ENCODE data around the gene KIF23. TPM values are rescaled to one million over a fixed set of nuclear protein-coding genes. Genes with fewer than 3 reads are reported as not detected.
"Not testable (repeated sequence)": the region's sequence is repeated elsewhere in the genome, so short reads cannot be mapped to it uniquely, and the experiment has no call there.

Gene KIF23
- total RNA-seq, 1 donor from 2014 or later = 3.7 TPM

DNA sequence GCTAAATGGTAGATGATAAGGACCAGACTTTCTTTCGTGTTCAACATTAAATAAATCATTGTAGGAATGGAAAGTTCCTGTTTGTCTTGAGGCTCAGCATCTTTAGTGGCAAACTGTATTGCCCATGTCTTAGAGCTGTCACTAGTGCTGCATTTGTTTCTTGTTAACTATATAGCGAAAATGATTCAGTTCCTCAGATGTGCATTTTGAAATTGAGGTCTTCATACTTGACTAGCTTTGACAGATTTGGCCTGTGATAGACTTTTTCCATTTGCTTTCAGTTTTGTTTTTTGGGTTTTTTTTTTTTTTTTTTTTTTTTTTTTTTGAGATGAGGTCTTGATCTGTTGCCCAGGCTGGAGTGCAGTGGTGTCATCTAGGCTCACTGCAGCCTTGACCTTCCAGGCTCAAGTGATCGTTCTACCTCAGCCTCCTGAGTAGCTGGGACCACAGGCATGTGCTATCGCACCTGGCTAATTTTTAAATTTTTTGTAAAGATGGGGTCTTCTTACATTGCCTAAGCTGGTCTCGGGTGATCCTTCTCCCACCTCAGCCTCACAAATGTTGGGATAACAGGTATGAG is 29.0 kb downstream of the KIF23 start:
- Histone ChIP-seq H3K36me3 (ENCODE audit: control insufficient read depth, insufficient read depth, low read length) (peaks cover 2% of the 10 kb centered on the region), H3K4me3 (ENCODE audit: low read depth, low read length) (no peak overlapping the region), H3K27me3 (ENCODE audit: control insufficient read depth, insufficient read depth, low read length) (no peaks in the 10 kb centered on the region)
- TF ChIP-seq CTCF (IDR thresholded peaks at IDR 0.05; ENCODE audit: insufficient read depth, low read length, severe bottlenecking) = no peak
- FAIRE-seq (no peak), DNase-seq (ENCODE audit: low read depth) (no peak)

DNA sequence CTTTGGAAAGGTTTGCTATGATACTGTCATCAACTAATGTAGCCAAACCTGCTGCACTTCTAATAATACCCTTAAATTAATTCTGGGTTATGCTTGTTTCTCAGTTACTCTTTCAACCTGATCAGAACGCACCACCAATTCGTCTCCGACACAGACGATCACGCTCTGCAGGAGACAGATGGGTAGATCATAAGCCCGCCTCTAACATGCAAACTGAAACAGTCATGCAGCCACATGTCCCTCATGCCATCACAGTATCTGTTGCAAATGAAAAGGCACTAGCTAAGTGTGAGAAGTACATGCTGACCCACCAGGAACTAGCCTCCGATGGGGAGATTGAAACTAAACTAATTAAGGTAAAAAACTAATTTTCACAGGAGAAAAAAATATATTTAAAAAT is 30.5 kb downstream of the KIF23 start:
- FAIRE-seq = no peak
- peaks cover 2% of the 10 kb centered on the region for H3K36me3 ChIP-seq (ENCODE audit: control insufficient read depth, insufficient read depth, low read length)

GRCh38 chr15:69446953-69447352 is 32.8 kb downstream of the KIF23 start:
- FAIRE-seq = no peak

More for the DNA sequence above, 30.5 kb downstream of the KIF23 start:
- no peak overlapping the region for H3K4me3 ChIP-seq (ENCODE audit: low read depth, low read length)
- no peak for TF ChIP-seq CTCF (IDR thresholded peaks at IDR 0.05; ENCODE audit: insufficient read depth, low read length, severe bottlenecking)
- no peak for DNase-seq (ENCODE audit: low read depth)
- H3K27me3 ChIP-seq (ENCODE audit: control insufficient read depth, insufficient read depth, low read length) = no peaks in the 10 kb centered on the region

GRCh38 chr15:69450221-69450620 is 36.1 kb downstream of the KIF23 start:
- not testable (repeated sequence) for H3K36me3 ChIP-seq (ENCODE audit: control insufficient read depth, insufficient read depth, low read length); DNase-seq (ENCODE audit: low read depth); FAIRE-seq; H3K27me3 ChIP-seq (ENCODE audit: control insufficient read depth, insufficient read depth, low read length); H3K4me3 ChIP-seq (ENCODE audit: low read depth, low read length)

More at GRCh38 chr15:69446953-69447352, 32.8 kb downstream of the KIF23 start:
- H3K27me3 ChIP-seq (ENCODE audit: control insufficient read depth, insufficient read depth, low read length) = no peaks in the 10 kb centered on the region
- no peak overlapping the region for H3K4me3 ChIP-seq (ENCODE audit: low read depth, low read length)
- no peak for TF ChIP-seq CTCF (IDR thresholded peaks at IDR 0.05; ENCODE audit: insufficient read depth, low read length, severe bottlenecking)
- H3K36me3 ChIP-seq (ENCODE audit: control insufficient read depth, insufficient read depth, low read length) = no peaks in the 10 kb centered on the region
- no peak for DNase-seq (ENCODE audit: low read depth)

- DNase-seq (ENCODE audit: low read depth) (no peak), FAIRE-seq (no peak)
- Histone ChIP-seq H3K27me3 (ENCODE audit: control insufficient read depth, insufficient read depth, low read length) (no peaks in the 10 kb centered on the region), H3K36me3 (ENCODE audit: control insufficient read depth, insufficient read depth, low read length) (peaks cover 5% of the 10 kb centered on the region), H3K4me3 (ENCODE audit: low read depth, low read length) (no peak overlapping the region)
- no peak for TF ChIP-seq CTCF (IDR thresholded peaks at IDR 0.05; ENCODE audit: insufficient read depth, low read length, severe bottlenecking)
Observed at GRCh38 chr15:69450968-69451695, 37.0 kb downstream of the KIF23 start.

DNA sequence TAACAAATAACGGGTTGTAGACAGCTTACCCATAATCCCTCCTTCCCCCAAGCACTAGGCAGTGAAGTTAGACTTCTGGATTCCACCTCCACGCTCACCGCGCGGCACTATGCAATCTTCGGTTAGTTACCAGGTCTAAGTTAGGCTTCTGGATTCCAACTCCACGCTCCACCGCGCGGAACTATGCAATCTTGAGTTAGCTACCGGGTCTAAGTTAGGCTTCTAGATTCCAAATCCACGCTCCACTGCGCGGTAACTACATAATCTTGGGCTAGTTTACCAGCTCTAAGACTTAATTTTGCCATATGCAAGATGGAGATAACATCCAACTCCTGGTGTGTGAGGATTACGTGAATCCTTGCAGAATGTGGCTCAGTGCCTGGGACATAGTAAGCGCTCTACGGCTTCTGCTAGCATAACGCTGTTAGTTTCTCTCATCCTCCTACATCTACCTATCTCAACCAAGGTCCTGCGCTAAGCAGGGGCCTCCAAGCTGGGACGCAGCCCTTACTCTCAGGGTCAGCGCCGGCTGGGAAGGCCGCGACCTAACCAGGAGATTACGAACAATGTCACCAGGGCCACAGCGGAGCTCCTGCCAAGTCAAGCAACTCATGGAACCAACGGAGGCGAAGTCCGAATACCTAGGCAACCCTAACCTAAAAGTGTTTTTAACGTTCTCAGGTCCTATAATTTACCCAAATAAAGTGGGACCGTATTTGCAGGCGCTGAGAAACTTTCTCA is 38.0 kb downstream of the KIF23 start:
- Histone ChIP-seq H3K36me3 (ENCODE audit: control insufficient read depth, insufficient read depth, low read length) (peaks cover 7% of the 10 kb centered on the region), H3K27me3 (ENCODE audit: control insufficient read depth, insufficient read depth, low read length) (no peaks in the 10 kb centered on the region), H3K4me3 (ENCODE audit: low read depth, low read length) (peak overlapping the region; percentile 87)
- FAIRE-seq = no peak
- no peak for TF ChIP-seq CTCF (IDR thresholded peaks at IDR 0.05; ENCODE audit: insufficient read depth, low read length, severe bottlenecking)
- peak; percentile 39 for DNase-seq (ENCODE audit: low read depth)
